GM12801 (cell line): ENCODE measurements around the gene NANOS3.

Source experiments
- TF ChIP-seq, protein P1 (sequence below): IDR thresholded peaks from one replicate; pipeline ENCODE4 v1.5.1; 2011; ENCODE audit warnings: control low read depth; ENCODE audit not compliant: insufficient read length; ENCODE audit errors: extremely low read depth

Gene NANOS3

DNA sequence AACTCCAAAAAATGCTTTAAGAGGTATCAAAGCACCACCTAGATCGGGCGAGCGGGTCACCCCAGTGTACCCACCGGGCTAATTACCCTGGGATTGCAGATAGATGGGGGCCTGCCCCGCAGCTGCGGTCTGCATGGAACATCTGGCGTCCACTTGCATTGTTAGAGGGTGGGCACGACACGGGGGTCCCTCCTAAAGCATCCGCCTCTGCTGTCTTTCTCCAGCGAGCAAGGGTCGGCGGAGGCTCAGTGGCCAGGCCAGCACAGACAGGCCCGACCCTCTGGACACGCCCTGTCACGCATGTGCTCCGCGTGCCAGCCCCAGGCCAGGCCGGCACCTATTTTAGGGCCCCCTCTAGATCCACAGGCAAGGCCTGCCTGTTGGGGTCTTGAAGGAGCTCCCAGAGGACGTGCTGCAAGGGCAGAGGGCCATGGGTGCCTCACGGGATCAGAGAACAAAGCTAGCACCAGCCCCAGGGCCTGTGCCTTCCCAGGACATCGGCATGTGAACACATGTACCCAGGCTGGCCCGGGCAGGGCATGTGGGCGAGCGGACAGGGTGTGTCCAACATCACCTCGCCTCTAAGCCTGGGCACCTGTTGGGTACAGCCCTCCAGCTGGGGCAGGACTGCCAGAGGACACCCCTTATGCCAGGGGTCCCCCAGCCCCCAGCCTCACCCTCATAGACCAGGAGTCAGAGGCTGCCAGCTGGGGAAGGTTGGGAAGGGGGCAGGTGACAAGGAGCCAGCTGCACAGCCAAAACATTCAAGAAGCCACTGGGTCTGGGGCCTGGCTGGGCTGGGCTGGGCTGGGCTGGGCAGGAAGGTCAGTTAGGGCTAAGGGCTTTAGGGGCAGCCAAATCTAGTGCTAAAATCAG lies 35.6 kb upstream of the NANOS3 start:
- TF ChIP-seq, protein P1, sequence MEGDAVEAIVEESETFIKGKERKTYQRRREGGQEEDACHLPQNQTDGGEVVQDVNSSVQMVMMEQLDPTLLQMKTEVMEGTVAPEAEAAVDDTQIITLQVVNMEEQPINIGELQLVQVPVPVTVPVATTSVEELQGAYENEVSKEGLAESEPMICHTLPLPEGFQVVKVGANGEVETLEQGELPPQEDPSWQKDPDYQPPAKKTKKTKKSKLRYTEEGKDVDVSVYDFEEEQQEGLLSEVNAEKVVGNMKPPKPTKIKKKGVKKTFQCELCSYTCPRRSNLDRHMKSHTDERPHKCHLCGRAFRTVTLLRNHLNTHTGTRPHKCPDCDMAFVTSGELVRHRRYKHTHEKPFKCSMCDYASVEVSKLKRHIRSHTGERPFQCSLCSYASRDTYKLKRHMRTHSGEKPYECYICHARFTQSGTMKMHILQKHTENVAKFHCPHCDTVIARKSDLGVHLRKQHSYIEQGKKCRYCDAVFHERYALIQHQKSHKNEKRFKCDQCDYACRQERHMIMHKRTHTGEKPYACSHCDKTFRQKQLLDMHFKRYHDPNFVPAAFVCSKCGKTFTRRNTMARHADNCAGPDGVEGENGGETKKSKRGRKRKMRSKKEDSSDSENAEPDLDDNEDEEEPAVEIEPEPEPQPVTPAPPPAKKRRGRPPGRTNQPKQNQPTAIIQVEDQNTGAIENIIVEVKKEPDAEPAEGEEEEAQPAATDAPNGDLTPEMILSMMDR, result no peak

DNA sequence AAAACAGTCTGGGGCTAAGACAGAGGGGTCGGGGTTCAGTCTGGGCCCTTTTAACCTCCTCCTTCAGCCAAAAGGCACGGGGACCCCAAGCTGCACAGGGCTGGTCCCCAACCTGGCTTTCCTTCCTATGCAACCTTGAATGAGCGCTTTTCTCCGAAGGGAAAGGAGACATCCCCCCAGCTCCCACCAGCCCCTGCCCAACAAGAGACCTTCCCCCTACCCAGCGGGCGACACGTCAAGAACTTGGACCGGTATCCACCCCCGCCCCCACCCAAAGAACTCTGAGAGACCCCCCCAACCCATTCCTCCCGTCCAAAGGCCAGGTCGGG lies 35.0 kb upstream of the NANOS3 start:
- TF ChIP-seq, protein P1, result no peak

DNA sequence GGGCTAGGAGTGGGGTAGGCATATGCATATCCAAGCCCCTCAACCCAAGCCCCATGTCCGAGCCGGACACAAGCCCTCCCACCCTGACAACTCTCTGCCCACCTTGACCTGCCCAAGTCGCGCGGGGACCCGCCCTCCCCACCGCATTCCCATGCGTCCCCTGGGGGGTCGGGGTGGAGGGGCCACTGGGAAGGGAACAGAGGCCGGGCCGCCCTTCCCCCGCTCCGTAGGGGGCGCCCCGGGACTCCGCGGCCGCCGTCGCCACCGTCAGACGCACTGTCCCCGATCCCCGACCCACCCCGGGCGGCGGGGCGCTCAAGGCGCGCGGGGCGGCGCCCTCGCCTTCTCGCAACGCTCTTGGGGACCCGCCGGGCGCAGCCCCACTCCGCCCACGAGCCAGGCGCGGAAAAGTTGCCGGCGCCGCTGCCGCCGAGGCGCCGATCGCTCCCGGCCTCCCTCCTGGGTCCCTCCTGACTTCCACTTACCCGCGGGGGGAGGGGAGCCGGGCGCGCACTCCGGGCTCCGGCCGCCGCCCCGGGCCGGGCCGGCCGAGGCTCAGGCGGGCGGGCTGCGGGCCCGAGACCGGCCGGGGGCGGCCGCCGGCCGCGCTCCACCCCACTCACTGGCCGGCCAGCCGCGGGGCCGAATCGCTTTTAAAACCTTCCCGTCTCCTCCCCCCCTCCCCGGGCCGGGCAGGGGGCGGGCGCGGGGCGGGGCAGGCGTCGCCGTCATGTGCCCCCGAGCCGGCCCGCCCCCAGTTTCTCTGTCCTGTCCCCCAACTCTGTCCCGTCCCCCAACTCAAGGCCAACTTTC lies 34.4 kb upstream of the NANOS3 start:
- TF ChIP-seq, protein P1, result no peak

DNA sequence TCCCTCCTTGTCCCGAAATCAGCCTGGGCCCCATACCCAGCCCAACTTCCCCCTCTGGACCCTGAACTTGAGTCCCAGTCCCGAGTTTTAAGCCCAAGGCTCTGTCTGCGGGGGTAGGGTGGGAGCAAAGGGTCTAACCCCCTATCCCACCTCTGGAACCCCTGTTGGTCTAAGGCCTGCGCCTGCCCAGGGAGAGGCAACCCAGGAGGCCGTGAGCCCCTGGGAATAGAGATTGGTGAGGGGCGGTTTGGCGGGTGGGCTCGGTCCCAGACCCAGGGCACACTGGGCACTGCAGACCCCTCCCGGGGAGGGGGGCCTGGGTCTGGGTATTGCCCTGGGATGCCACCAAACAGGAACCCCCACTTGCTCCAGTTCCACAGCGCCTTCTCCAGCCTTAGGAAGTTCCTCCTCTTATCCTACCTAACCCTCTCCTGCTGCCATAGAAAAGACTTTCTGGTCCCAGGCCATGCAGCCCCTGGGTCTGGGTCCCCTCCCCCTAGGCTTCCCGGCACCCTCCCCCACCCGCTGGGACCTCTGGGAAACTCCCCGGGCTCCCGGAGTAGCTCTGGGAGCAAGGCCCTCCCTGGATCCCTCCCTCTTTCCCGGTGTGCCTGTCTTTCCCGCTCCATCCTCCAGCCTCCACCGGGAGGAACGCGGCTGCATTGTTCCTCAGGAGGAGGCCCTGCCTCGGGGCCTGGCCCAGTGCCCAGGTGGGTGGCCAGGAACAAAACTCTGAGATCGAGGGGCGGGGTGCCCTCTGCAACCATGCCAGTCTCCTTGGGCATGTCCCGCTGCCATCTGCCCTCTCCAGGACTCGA lies 33.6 kb upstream of the NANOS3 start:
- TF ChIP-seq, protein P1, result no peak

DNA sequence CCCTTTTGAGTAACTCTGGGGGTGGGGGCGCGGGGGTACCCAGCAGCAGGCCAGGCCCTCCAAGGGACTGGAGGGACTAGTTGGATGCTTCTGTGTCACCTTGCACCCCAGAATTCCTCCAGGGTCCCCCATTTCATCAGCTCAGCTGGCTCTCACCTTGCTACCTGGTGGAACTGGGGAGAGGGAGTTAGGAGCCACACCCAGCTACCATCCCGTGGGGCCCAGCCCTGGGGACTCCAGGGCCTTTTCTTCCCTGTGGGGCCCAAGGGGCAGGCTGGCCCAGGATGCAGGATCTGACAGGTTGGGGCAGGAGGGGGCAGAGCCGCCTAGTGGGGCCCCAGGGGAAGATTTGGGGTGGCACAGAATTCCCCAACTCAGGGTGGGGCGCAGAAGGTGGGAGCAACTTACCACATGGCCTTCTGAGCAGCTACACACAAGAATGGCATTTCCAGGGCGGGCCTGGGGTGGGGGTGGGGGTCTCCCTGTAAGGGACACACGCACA lies 32.8 kb upstream of the NANOS3 start:
- TF ChIP-seq, protein P1, result no peak

DNA sequence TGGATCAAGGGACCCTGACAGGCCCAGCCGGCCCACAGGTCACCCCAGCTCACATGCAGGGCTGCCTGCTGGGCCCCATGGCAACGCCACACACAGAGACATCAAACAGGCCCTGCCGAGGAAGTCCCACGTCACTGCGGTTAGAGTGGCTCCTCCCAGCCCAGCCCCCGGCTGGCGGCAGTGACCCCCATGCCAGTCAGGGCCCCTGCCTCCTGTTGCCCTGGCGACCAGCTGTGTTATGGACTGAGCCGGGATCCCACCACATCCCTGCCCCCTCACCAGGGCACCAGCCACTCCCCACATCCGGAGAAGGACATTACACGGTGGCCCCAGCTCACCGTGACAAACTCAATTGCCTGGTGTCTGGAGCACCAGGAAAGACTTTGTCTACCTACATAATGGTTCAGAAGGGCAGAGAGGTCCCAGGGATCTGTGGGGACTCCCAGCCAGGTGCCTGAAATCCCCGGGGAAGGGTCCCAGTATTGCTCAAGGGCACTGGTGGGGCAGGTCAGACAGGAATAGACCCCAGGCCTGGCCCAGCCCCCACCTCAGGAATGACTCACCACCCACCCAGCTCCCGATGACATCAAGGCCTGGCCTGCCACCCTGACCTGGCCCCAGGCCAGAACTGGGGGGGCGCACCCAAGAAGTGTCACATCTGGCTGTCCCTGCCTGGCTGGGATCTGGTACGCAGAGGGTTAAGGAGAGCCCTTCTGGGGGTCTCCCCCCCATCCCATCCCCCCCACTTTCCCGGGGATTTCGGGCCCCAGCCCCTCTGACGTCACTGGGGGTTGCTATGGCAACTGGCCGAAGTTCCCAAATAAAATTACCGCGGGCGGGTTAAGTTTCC lies 30.2 kb upstream of the NANOS3 start:
- TF ChIP-seq, protein P1, result no peak
